Endothelial cell of umbilical vein (primary cell): ENCODE measurements around the gene GRPEL1.

Source experiments
- CTCF ChIP-seq, 2 donors: IDR thresholded peaks; 1 replicate in 1 of 2; 2 replicates in 1 of 2; pipeline ENCODE4 v1.5.1; 2011; ENCODE audit warnings: low read length in 2 of 2, mild to moderate bottlenecking in 2 of 2, moderate library complexity in 2 of 2, control low read depth in 1 of 2, inconsistent platforms in 1 of 2, low read depth in 1 of 2; ENCODE audit not compliant: insufficient read depth in 1 of 2; ENCODE audit errors: extremely low read depth in 1 of 2
- MYC ChIP-seq: IDR thresholded peaks from one replicate; pipeline ENCODE4 v1.6.1; 2011; ENCODE audit warnings: mild to moderate bottlenecking, low read depth, low read length

GRCh38 chr4:7027284-7027683 lies 40.6 kb downstream of the GRPEL1 start:
- TF ChIP-seq MYC (no peak), CTCF (IDR thresholded peaks at IDR 0.05; ENCODE audit: extremely low read depth in 1 of 2, insufficient read depth in 1 of 2, low read depth in 1 of 2, low read length in 2 of 2) (no peak)
